GM21526 (cell line): Measurements from ENCODE around the gene OR1Q1.
"Not testable (repeated sequence)": the region's sequence is repeated elsewhere in the genome, so short reads cannot be mapped to it uniquely, and the experiment has no call there.

ENCODE experiments used
- ATAC-seq: cut with Tn5 transposase; IDR thresholded peaks from one replicate; pipeline ENCODE4 v1.9.1; 2021; ENCODE audit warnings: moderate library complexity; ENCODE audit not compliant: unreplicated experiment, low FRiP score

OR1Q1 gene

GRCh38 chr9:122614362-122614761 is at the start of gene OR1Q1:
Gene OR1Q1 (plus strand): TSS chr9:122614738. CDS start chr9:122614738, 0 bp downstream.
- ATAC-seq = no peak

- no peak for ATAC-seq
These were observed 46.6 kb upstream of the OR1Q1 start for GRCh38 chr9:122567901-122568300.

GRCh38 chr9:122572456-122572855 is 42.1 kb upstream of the OR1Q1 start:
- no peak for ATAC-seq

GRCh38 chr9:122579874-122580273 is 34.7 kb upstream of the OR1Q1 start:
- ATAC-seq = no peak

GRCh38 chr9:122580360-122580759 is 34.2 kb upstream of the OR1Q1 start:
- no peak for ATAC-seq

- not testable (repeated sequence) for ATAC-seq
These were observed 31.3 kb upstream of the OR1Q1 start, which contains the start of gene OR1L8 for GRCh38 chr9:122583284-122583683. Gene OR1L8 (minus strand): TSS chr9:122583384. CDS start chr9:122568477, 14,907 bp downstream.

GRCh38 chr9:122605691-122606090 is 8.8 kb upstream of the OR1Q1 start:
- no peak for ATAC-seq

GRCh38 chr9:122606587-122606986 is 8.0 kb upstream of the OR1Q1 start:
- no peak for ATAC-seq

GRCh38 chr9:122609804-122610203 is 4.7 kb upstream of the OR1Q1 start:
- no peak for ATAC-seq

GRCh38 chr9:122619996-122620395 is 5.5 kb downstream of the OR1Q1 start:
- no peak for ATAC-seq

GRCh38 chr9:122642226-122642625 is 27.7 kb downstream of the OR1Q1 start:
- no peak for ATAC-seq

GRCh38 chr9:122656378-122656777 is 41.8 kb downstream of the OR1Q1 start:
- no peak for ATAC-seq

- no peak for ATAC-seq
These were observed 43.0 kb downstream of the OR1Q1 start, which contains the start of gene OR1B1 for GRCh38 chr9:122657527-122657926. Gene OR1B1 (minus strand): TSS chr9:122657627.

- ATAC-seq = no peak
These were observed 46.9 kb downstream of the OR1Q1 start, which contains the start of gene OR1L1 for GRCh38 chr9:122661416-122661815. Gene OR1L1 (plus strand): TSS chr9:122661716. CDS start chr9:122661716, 0 bp downstream.
